ENCODE results near the gene TFAP2D. TPM values are rescaled to one million over a fixed set of nuclear protein-coding genes. Genes with fewer than 3 reads are reported as not detected.

The TFAP2D gene
- total RNA-seq, 1 donor from 2014 or later: not detected

GRCh38 chr6:50816947-50817645 lies 103.8 kb downstream of the TFAP2D start:
- peaks cover 28% of the 10 kb centered on the region for H3K4me1 ChIP-seq
- peaks cover 99% of the 10 kb centered on the region for H3K27me3 ChIP-seq
- H3K36me3 ChIP-seq: no peaks in the 10 kb centered on the region
- H3K79me2 ChIP-seq (ENCODE audit: low read depth): no peaks in the 10 kb centered on the region
- peaks cover 30% of the 10 kb centered on the region for H3K4me1 Mint-ChIP-seq
- TF ChIP-seq EZH2phosphoT487 (IDR thresholded peaks at IDR 0.05): peak; percentile 58
- TF ChIP-seq EZH2 (IDR thresholded peaks at IDR 0.05): peak; percentile 83
- TF ChIP-seq, protein P1, sequence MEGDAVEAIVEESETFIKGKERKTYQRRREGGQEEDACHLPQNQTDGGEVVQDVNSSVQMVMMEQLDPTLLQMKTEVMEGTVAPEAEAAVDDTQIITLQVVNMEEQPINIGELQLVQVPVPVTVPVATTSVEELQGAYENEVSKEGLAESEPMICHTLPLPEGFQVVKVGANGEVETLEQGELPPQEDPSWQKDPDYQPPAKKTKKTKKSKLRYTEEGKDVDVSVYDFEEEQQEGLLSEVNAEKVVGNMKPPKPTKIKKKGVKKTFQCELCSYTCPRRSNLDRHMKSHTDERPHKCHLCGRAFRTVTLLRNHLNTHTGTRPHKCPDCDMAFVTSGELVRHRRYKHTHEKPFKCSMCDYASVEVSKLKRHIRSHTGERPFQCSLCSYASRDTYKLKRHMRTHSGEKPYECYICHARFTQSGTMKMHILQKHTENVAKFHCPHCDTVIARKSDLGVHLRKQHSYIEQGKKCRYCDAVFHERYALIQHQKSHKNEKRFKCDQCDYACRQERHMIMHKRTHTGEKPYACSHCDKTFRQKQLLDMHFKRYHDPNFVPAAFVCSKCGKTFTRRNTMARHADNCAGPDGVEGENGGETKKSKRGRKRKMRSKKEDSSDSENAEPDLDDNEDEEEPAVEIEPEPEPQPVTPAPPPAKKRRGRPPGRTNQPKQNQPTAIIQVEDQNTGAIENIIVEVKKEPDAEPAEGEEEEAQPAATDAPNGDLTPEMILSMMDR (IDR thresholded peaks at IDR 0.05): no peak
- H4K20me1 ChIP-seq (ENCODE audit: low read depth): peaks cover 26% of the 10 kb centered on the region
- peak; percentile 53 for DNase-seq (ENCODE audit: low spot score)
- H3F3A ChIP-seq (ENCODE audit: low read depth): peaks cover 33% of the 10 kb centered on the region
- H3K27ac ChIP-seq: no peak overlapping the region
- peak overlapping the region; percentile 23 for H3K4me2 ChIP-seq
- no peak overlapping the region for H3K27ac Mint-ChIP-seq
- H3K9me3 Mint-ChIP-seq: peaks cover 2% of the 10 kb centered on the region
- no peak overlapping the region for H3K9ac ChIP-seq
- no peaks in the 10 kb centered on the region for H3K36me3 Mint-ChIP-seq
- H2AFZ ChIP-seq (replicated peaks): no peak overlapping the region
- H3K4me3 ChIP-seq: no peak overlapping the region
- H3K4me3 Mint-ChIP-seq: peak overlapping the region; percentile 59
- no peaks in the 10 kb centered on the region for H3K9me3 ChIP-seq (ENCODE audit: low read depth)
- peaks cover 62% of the 10 kb centered on the region for H3K27me3 Mint-ChIP-seq (ENCODE audit: insufficient read depth, low read depth)

- Histone ChIP-seq H3K9me3 (ENCODE audit: low read depth) (no peaks in the 10 kb centered on the region), H4K20me1 (ENCODE audit: low read depth) (peaks cover 31% of the 10 kb centered on the region), H3K9ac (no peak overlapping the region), H3K79me2 (ENCODE audit: low read depth) (no peaks in the 10 kb centered on the region), H2AFZ (replicated peaks) (no peak overlapping the region), H3K27me3 (peaks cover 100% of the 10 kb centered on the region), H3F3A (ENCODE audit: low read depth) (peaks cover 38% of the 10 kb centered on the region), H3K27ac (no peak overlapping the region), H3K4me2 (no peak overlapping the region), H3K4me3 (no peak overlapping the region), H3K36me3 (no peaks in the 10 kb centered on the region), H3K4me1 (peaks cover 33% of the 10 kb centered on the region)
- Mint-ChIP-seq H3K4me1 (peaks cover 34% of the 10 kb centered on the region), H3K36me3 (no peaks in the 10 kb centered on the region), H3K27ac (no peak overlapping the region), H3K9me3 (no peaks in the 10 kb centered on the region), H3K4me3 (peak overlapping the region; percentile 59), H3K27me3 (ENCODE audit: insufficient read depth, low read depth) (peaks cover 67% of the 10 kb centered on the region)
- TF ChIP-seq, protein P1 (IDR thresholded peaks at IDR 0.05): no peak
- peak; percentile 23 for TF ChIP-seq EZH2 (IDR thresholded peaks at IDR 0.05)
- TF ChIP-seq EZH2phosphoT487 (IDR thresholded peaks at IDR 0.05): no peak
- no peak for DNase-seq (ENCODE audit: low spot score)
These were observed 104.3 kb downstream of the TFAP2D start for GRCh38 chr6:50817646-50817950.

GRCh38 chr6:50818020-50818419 lies 104.7 kb downstream of the TFAP2D start:
- Histone ChIP-seq H2AFZ (replicated peaks) (no peak overlapping the region), H3K27ac (no peak overlapping the region), H3K4me3 (no peak overlapping the region), H3K27me3 (peaks cover 100% of the 10 kb centered on the region), H3K4me2 (no peak overlapping the region), H3K9ac (no peak overlapping the region), H4K20me1 (ENCODE audit: low read depth) (peaks cover 34% of the 10 kb centered on the region), H3K36me3 (no peaks in the 10 kb centered on the region), H3K79me2 (ENCODE audit: low read depth) (no peaks in the 10 kb centered on the region), H3K4me1 (peaks cover 35% of the 10 kb centered on the region), H3F3A (ENCODE audit: low read depth) (peaks cover 41% of the 10 kb centered on the region), H3K9me3 (ENCODE audit: low read depth) (no peaks in the 10 kb centered on the region)
- DNase-seq (ENCODE audit: low spot score): no peak
- Mint-ChIP-seq H3K36me3 (no peaks in the 10 kb centered on the region), H3K9me3 (no peaks in the 10 kb centered on the region), H3K27ac (no peak overlapping the region), H3K4me1 (peaks cover 34% of the 10 kb centered on the region), H3K27me3 (ENCODE audit: insufficient read depth, low read depth) (peaks cover 71% of the 10 kb centered on the region), H3K4me3 (peak overlapping the region; percentile 41)
- TF ChIP-seq EZH2 (IDR thresholded peaks at IDR 0.05) (peak; percentile 34), EZH2phosphoT487 (IDR thresholded peaks at IDR 0.05) (no peak)
- TF ChIP-seq, protein P1 (IDR thresholded peaks at IDR 0.05): no peak

All from neural progenitor cell (in vitro differentiated cells).